Esophagus squamous epithelium (tissue), 4 donors: ENCODE data around the gene E4F1.

ENCODE experiments used
- CTCF ChIP-seq, 6 experiments: fragments of 450-650 bp in 4 of 6; fragments of 200-600 bp in 2 of 6; sonication (generic) in 2 of 6; IDR thresholded peaks; one replicate each; pipeline ENCODE4 v1.5.1; 2016 to 2019; ENCODE audit warnings: antibody characterized with exemption in 6 of 6, mild to moderate bottlenecking in 4 of 6, moderate library complexity in 4 of 6
- POLR2A ChIP-seq, 4 donors: fragments of 450-650 bp; IDR thresholded peaks; one replicate each; pipeline ENCODE4 v1.6.1; 2017; ENCODE audit warnings: antibody characterized with exemption in 4 of 4, mild to moderate bottlenecking in 4 of 4, moderate library complexity in 3 of 4

GRCh38 chr16:2267913-2268666 lies 44.7 kb downstream of the E4F1 start, which contains the start of gene RNPS1:
- peak in 3 of 6 experiments; percentile 2 to 28 (median 13) for TF ChIP-seq CTCF (IDR thresholded peaks at IDR 0.05)
- TF ChIP-seq POLR2A (IDR thresholded peaks at IDR 0.05), result peak in 3 of 4 donors; percentile 96 to 99 (median 98)
